ENCODE results near the gene ERCC8.

Gene ERCC8

GRCh38 chr5:60833520-60833919, 111.3 kb downstream of the ERCC8 start:
- DNase-seq (ENCODE audit: low read depth, low spot score) = no peak
- no peak overlapping the region for H3K4me3 ChIP-seq (ENCODE audit: low read depth, low read length)
- in situ Hi-C loops (cut with HindIII; ENCODE audit: low sequenced_read_pairs) = no loop called here
- TF ChIP-seq CTCF (IDR thresholded peaks at IDR 0.05; ENCODE audit: low read depth, low read length) = no peak

- in situ Hi-C loops (cut with HindIII; ENCODE audit: low sequenced_read_pairs) = no loop called here
- TF ChIP-seq CTCF (IDR thresholded peaks at IDR 0.05; ENCODE audit: low read depth, low read length) = no peak
- H3K4me3 ChIP-seq (ENCODE audit: low read depth, low read length) = no peak overlapping the region
- DNase-seq (ENCODE audit: low read depth, low spot score) = no peak
Observed at GRCh38 chr5:60830581-60831127, 114.2 kb downstream of the ERCC8 start.

DNA sequence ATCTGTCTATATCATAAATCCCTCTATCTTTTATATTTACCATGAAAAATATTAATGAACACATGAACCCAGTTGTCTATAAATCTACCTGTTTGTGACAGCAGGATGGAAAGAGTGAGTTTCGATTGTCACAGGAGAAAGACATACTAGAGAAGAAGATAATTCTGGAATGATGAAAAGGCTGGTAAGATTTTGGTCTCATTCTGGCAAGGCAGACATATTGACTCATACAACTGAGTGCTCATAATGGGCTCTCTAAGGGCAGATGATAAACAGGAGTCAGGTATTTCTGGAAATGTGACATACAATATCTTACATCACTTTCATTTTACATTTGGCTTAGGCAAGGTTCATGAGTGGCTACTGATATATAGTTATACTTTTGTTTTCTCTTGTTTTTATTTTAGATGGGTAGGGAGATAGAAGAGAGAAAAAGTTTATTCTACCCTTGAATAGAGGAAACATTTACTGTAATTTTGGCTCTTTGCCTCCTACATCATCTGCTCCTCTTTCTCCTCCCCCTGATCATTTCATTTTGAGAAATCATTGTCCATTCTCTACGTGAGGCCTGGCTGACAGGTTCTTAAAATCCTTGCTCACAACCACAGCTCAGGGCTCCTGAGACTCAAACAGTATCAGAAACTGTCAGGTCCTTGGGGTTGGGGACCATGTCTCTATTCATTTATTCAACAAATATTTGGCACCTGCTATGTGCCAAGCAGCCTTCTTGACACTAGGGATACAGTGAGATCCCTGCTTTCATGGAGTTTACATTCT, 115.2 kb downstream of the ERCC8 start:
- DNase-seq (ENCODE audit: low read depth, low spot score) = no peak
- TF ChIP-seq CTCF (IDR thresholded peaks at IDR 0.05; ENCODE audit: low read depth, low read length) = no peak
- in situ Hi-C loops (cut with HindIII; ENCODE audit: low sequenced_read_pairs) = no loop called here

DNA sequence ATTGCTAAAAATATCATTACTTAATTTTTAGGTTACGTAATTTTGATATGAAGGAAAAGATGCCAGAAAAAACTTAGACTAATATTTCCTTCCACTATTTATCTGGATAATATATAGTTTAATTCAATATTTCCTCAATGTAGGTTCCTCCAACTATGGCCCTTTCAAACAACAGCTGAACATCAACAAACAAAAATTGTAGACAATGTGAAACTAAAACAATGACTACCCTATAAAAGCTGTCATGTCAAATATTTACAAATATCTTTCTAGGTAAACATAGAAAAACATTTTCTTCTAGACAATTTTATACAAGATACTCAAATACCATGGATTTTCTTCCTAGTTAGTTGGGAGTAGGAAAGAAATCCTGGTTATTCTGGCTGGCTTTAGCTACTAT, 117.7 kb downstream of the ERCC8 start:
- in situ Hi-C loops (cut with HindIII; ENCODE audit: low sequenced_read_pairs) = no loop called here
- DNase-seq (ENCODE audit: low read depth, low spot score) = no peak
- no peak overlapping the region for H3K4me3 ChIP-seq (ENCODE audit: low read depth, low read length)
- no peak for TF ChIP-seq CTCF (IDR thresholded peaks at IDR 0.05; ENCODE audit: low read depth, low read length)

More for the DNA sequence above, 115.2 kb downstream of the ERCC8 start:
- H3K4me3 ChIP-seq (ENCODE audit: low read depth, low read length) = no peak overlapping the region

- TF ChIP-seq CTCF (IDR thresholded peaks at IDR 0.05; ENCODE audit: low read depth, low read length) = no peak
- in situ Hi-C loops (cut with HindIII; ENCODE audit: low sequenced_read_pairs) = no loop called here
- H3K4me3 ChIP-seq (ENCODE audit: low read depth, low read length) = no peak overlapping the region
- DNase-seq (ENCODE audit: low read depth, low spot score) = no peak
Observed at GRCh38 chr5:60826653-60827052, 118.2 kb downstream of the ERCC8 start.
